Measurements from ENCODE around the gene ARHGAP6. TPM values are rescaled to one million over a fixed set of nuclear protein-coding genes. Genes with fewer than 3 reads are reported as not detected.
A peak's percentile ranks its signal among the peaks of the same experiment; 100 is the strongest.

The ARHGAP6 gene
- total and polyA plus RNA-seq, 9 donors = 14.1 to 32.9 (median 20.3) TPM

GRCh38 chrX:11257711-11258110 lies 408.0 kb downstream of the ARHGAP6 start:
- no peaks in the 10 kb centered on the region for H3K36me3 ChIP-seq
- no peak overlapping the region for H3K4me3 ChIP-seq
- H3K4me1 ChIP-seq (ENCODE audit: insufficient read depth) = peaks cover 1% of the 10 kb centered on the region
- intact Hi-C loops (cut with DNase I) = no loop called here
- no peaks in the 10 kb centered on the region for H3K9me3 ChIP-seq
- TF ChIP-seq EP300 (IDR thresholded peaks at IDR 0.05) = no peak
- TF ChIP-seq, protein P1, sequence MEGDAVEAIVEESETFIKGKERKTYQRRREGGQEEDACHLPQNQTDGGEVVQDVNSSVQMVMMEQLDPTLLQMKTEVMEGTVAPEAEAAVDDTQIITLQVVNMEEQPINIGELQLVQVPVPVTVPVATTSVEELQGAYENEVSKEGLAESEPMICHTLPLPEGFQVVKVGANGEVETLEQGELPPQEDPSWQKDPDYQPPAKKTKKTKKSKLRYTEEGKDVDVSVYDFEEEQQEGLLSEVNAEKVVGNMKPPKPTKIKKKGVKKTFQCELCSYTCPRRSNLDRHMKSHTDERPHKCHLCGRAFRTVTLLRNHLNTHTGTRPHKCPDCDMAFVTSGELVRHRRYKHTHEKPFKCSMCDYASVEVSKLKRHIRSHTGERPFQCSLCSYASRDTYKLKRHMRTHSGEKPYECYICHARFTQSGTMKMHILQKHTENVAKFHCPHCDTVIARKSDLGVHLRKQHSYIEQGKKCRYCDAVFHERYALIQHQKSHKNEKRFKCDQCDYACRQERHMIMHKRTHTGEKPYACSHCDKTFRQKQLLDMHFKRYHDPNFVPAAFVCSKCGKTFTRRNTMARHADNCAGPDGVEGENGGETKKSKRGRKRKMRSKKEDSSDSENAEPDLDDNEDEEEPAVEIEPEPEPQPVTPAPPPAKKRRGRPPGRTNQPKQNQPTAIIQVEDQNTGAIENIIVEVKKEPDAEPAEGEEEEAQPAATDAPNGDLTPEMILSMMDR (IDR thresholded peaks at IDR 0.05) = no peak
- no peak for TF ChIP-seq POLR2A (IDR thresholded peaks at IDR 0.05)
- H3K27me3 ChIP-seq = no peaks in the 10 kb centered on the region
- WGBS, 3 donors = 56 to 59% (median 58%) methylated on average over 2 of the region's 2 CpGs
- DNase-seq = no peak
- no peak overlapping the region for H3K27ac ChIP-seq

GRCh38 chrX:11257290-11257689 lies 408.4 kb downstream of the ARHGAP6 start:
- H3K4me3 ChIP-seq = no peak overlapping the region
- no peak for DNase-seq
- H3K9me3 ChIP-seq = no peaks in the 10 kb centered on the region
- no peak for TF ChIP-seq EP300 (IDR thresholded peaks at IDR 0.05)
- TF ChIP-seq POLR2A (IDR thresholded peaks at IDR 0.05) = no peak
- TF ChIP-seq, protein P1 (IDR thresholded peaks at IDR 0.05) = no peak
- H3K36me3 ChIP-seq = no peaks in the 10 kb centered on the region
- H3K4me1 ChIP-seq (ENCODE audit: insufficient read depth) = peaks cover 1% of the 10 kb centered on the region
- WGBS, 3 donors = 40 to 56% (median 54%) methylated on average over 2 of the region's 2 CpGs
- no peak overlapping the region for H3K27ac ChIP-seq
- no peaks in the 10 kb centered on the region for H3K27me3 ChIP-seq
- intact Hi-C loops (cut with DNase I) = no loop called here

GRCh38 chrX:11254417-11255109 lies 411.2 kb downstream of the ARHGAP6 start:
- Histone ChIP-seq H3K27me3 (no peaks in the 10 kb centered on the region), H3K36me3 (no peaks in the 10 kb centered on the region), H3K27ac (no peak overlapping the region), H3K9me3 (no peaks in the 10 kb centered on the region), H3K4me1 (ENCODE audit: insufficient read depth) (no peaks in the 10 kb centered on the region), H3K4me3 (no peak overlapping the region)
- TF ChIP-seq POLR2A (IDR thresholded peaks at IDR 0.05) = no peak
- TF ChIP-seq EP300 (IDR thresholded peaks at IDR 0.05) = no peak
- TF ChIP-seq, protein P1 (IDR thresholded peaks at IDR 0.05) = no peak
- 86 to 95% (median 89%) methylated on average over 5 of the region's 5 CpGs for WGBS, 3 donors
- intact Hi-C loops (cut with DNase I) = no loop called here
- no peak for DNase-seq

GRCh38 chrX:11244636-11245035 lies 421.1 kb downstream of the ARHGAP6 start:
- WGBS, 3 donors = 29 to 43% (median 39%) methylated on average over 2 of the region's 2 CpGs
- no peaks in the 10 kb centered on the region for H3K4me1 ChIP-seq (ENCODE audit: insufficient read depth)
- H3K36me3 ChIP-seq = no peaks in the 10 kb centered on the region
- H3K27ac ChIP-seq = no peak overlapping the region
- TF ChIP-seq, protein P1 (IDR thresholded peaks at IDR 0.05) = no peak
- TF ChIP-seq EP300 (IDR thresholded peaks at IDR 0.05) (no peak), POLR2A (IDR thresholded peaks at IDR 0.05) (no peak)
- H3K27me3 ChIP-seq = no peaks in the 10 kb centered on the region
- no peaks in the 10 kb centered on the region for H3K9me3 ChIP-seq
- DNase-seq = peak in 1 of 5 donors; percentile 37
- intact Hi-C loops (cut with DNase I) = no loop called here
- H3K4me3 ChIP-seq = no peak overlapping the region

All from ovary (tissue), 9 donors.